HCT116 (cell line): ENCODE measurements around the gene CES4A. TPM values are rescaled to one million over a fixed set of nuclear protein-coding genes. Genes with fewer than 3 reads are reported as not detected.
A peak's percentile ranks its signal among the peaks of the same experiment; 100 is the strongest.

Experiments
- ATAC-seq: fragments of 200-7000 bp; cut with Tn5 transposase; 2 replicates; pipeline ENCODE4 v1.9.1; 2020; ENCODE audit warnings: mild to moderate bottlenecking, moderate library complexity
- BruUV-seq: library from RNA; stranded (reverse); fragments of 400-500 nt; replicated peaks from 2 replicates; lab custom pipeline; 2021; lab: Mats Ljungman, UMichigan
- CTCF ChIA-PET: fragments of 300-600 bp; sonication (Branson Sonifier 250); formaldehyde crosslinking; loops from one replicate; lab custom pipeline; 2021; ENCODE audit warnings: antibody characterized with exemption; lab: Charles Lee
- POLR2A ChIA-PET: fragments of 300-600, 350-600 bp; sonication (Branson Sonifier 250); formaldehyde crosslinking; loops from one replicate; lab custom pipeline; 2021; ENCODE audit warnings: antibody characterized with exemption; lab: Charles Lee
- RAD21 ChIA-PET, 2 experiments: fragments of 300-600 bp; sonication (Branson Sonifier 250); formaldehyde crosslinking; loops; one replicate each; lab custom pipeline; 2023; ENCODE audit warnings: low total read pairs in 2 of 2; ENCODE audit not compliant: uncharacterized antibody in 2 of 2, unreplicated experiment in 2 of 2, low non-redundant PET in 1 of 2; lab: Charles Lee
- DNase-seq: peaks from one replicate; pipeline ENCODE4 v3.0.0-alpha.2; 2010; ENCODE audit warnings: low read depth, low spot score
- H2AFZ ChIP-seq: fragments of 200-600 bp; shearing (Covaris generic), sonication (generic); 2 replicates; pipeline ENCODE4 v1.6.1; 2017; ENCODE audit warnings: low read depth, mixed run types, mixed read lengths, antibody characterized with exemption, low read length; ENCODE audit not compliant: poor library complexity, severe bottlenecking
- H3K27ac ChIP-seq: 2 replicates; pipeline ENCODE4 v1.5.1; 2012; ENCODE audit warnings: low read depth, low read length
- H3K27me3 ChIP-seq: fragments of 200-600 bp; sonication (generic); 2 replicates; pipeline ENCODE4 v1.6.1; 2016; ENCODE audit warnings: mixed run types, low read length, mixed read lengths; ENCODE audit not compliant: insufficient read depth
- H3K36me3 ChIP-seq, 2 experiments: fragments of 200-500 bp in 1 of 2; fragments of 200-600 bp in 1 of 2; sonication (Bioruptor generic) in 1 of 2; sonication (generic) in 1 of 2; 2 replicates each; pipeline versions ENCODE4 v1.5.1 to v1.6.1; 2014 to 2016; ENCODE audit warnings: low read length in 2 of 2, inconsistent platforms in 1 of 2, mixed read lengths in 1 of 2, mixed run types in 1 of 2; ENCODE audit not compliant: insufficient read depth in 2 of 2, control insufficient read depth in 1 of 2
- H3K4me1 ChIP-seq, 2 experiments: fragments of 200-600 bp in 1 of 2; sonication (generic) in 1 of 2; 2 replicates each; pipeline versions ENCODE4 v1.5.1 to v1.6.1; 2012 to 2017; ENCODE audit warnings: low read length in 2 of 2, inconsistent platforms in 1 of 2, mild to moderate bottlenecking in 1 of 2, mixed read lengths in 1 of 2, mixed run types in 1 of 2, moderate library complexity in 1 of 2; ENCODE audit not compliant: insufficient read depth in 2 of 2, control insufficient read depth in 1 of 2
- H3K4me2 ChIP-seq: fragments of 200-600 bp; sonication (generic); 2 replicates; pipeline ENCODE4 v1.6.1; 2017; ENCODE audit warnings: mixed run types, low read length, mixed read lengths
- H3K4me3 ChIP-seq, 2 experiments: fragments of 200-600 bp in 1 of 2; sonication (generic) in 1 of 2; replicated peaks in 1 of 2; 2 replicates each; pipeline ENCODE4 v1.5.1; 2011 to 2016; ENCODE audit warnings: low read length in 2 of 2, control low read depth in 1 of 2, low read depth in 1 of 2, mild to moderate bottlenecking in 1 of 2, mixed read lengths in 1 of 2, mixed run types in 1 of 2
- H3K79me2 ChIP-seq: fragments of 200-600 bp; sonication (generic); 2 replicates; pipeline ENCODE4 v1.6.1; 2017; ENCODE audit warnings: mild to moderate bottlenecking, mixed run types, low read length, moderate library complexity, mixed read lengths; ENCODE audit not compliant: insufficient read depth
- H3K9ac ChIP-seq: fragments of 200-600 bp; sonication (generic); 2 replicates; pipeline ENCODE4 v1.6.1; 2016; ENCODE audit warnings: low read length, mixed read lengths
- H3K9me2 ChIP-seq: fragments of 200-600 bp; sonication (generic), shearing (Covaris generic); 2 replicates; pipeline ENCODE4 v1.6.1; 2017; ENCODE audit warnings: mixed run types, mild to moderate bottlenecking, moderate library complexity; ENCODE audit not compliant: insufficient read depth
- H3K9me3 ChIP-seq, 2 experiments: fragments of 200-500 bp in 1 of 2; fragments of 200-600 bp in 1 of 2; sonication (Bioruptor generic) in 1 of 2; sonication (generic) in 1 of 2; 2 replicates each; pipeline ENCODE4 v1.6.1; 2014 to 2017; ENCODE audit warnings: low read length in 2 of 2, mixed read lengths in 2 of 2, inconsistent platforms in 1 of 2, low read depth in 1 of 2, mild to moderate bottlenecking in 1 of 2, mixed run types in 1 of 2, moderate library complexity in 1 of 2; ENCODE audit not compliant: control insufficient read depth in 1 of 2, insufficient read depth in 1 of 2
- H4K20me1 ChIP-seq: fragments of 200-600 bp; sonication (generic), shearing (Covaris generic); 2 replicates; pipeline ENCODE4 v1.6.1; 2017; ENCODE audit warnings: mixed run types, mild to moderate bottlenecking, moderate library complexity; ENCODE audit not compliant: insufficient read depth
- EZH2 ChIP-seq: fragments of 200-600 bp; sonication (generic); IDR thresholded peaks from 2 replicates; pipeline ENCODE4 v1.6.1; 2017; ENCODE audit warnings: antibody characterized with exemption, mixed run types
- RAD21 ChIP-seq: IDR thresholded peaks from 2 replicates; pipeline ENCODE4 v1.6.1; 2012; ENCODE audit warnings: low read depth, mild to moderate bottlenecking
- SP1 ChIP-seq: IDR thresholded peaks from 2 replicates; pipeline ENCODE4 v1.6.1; 2012; ENCODE audit warnings: low read depth
- SRF ChIP-seq: IDR thresholded peaks from 2 replicates; pipeline ENCODE4 v1.6.1; 2012; ENCODE audit warnings: low read depth
- ZFX ChIP-seq: fragments of 450-650 bp; IDR thresholded peaks from 2 replicates; pipeline ENCODE4 v1.6.1; 2017
- intact Hi-C: fragments of 100-400 bp; cut with micrococcal nuclease; formaldehyde crosslinking; loops from 2 replicates; pipeline ENCODE4 v1.10.0; 2022
- total RNA-seq: library from RNA; stranded (reverse); gene quantifications from one replicate; pipeline ENCODE4 v1.2.1, GENCODE V29; 2021; ENCODE audit not compliant: unreplicated experiment
- TF ChIP-seq, protein P1 (sequence below), 3 experiments: fragments of 200-600 bp in 1 of 3; sonication (generic) in 1 of 3; IDR thresholded peaks in 2 of 3; conservative IDR thresholded peaks in 1 of 3; 2 replicates each; pipeline ENCODE4 v1.5.1; 2012 to 2017; ENCODE audit warnings: low read depth in 2 of 3, low read length in 2 of 3, antibody characterized with exemption in 1 of 3, borderline replicate concordance in 1 of 3, control low read depth in 1 of 3, mild to moderate bottlenecking in 1 of 3, mixed read lengths in 1 of 3, mixed run types in 1 of 3, moderate library complexity in 1 of 3; ENCODE audit not compliant: insufficient read depth in 1 of 3
- TF ChIP-seq, protein P2 (sequence below): IDR thresholded peaks from 2 replicates; pipeline ENCODE4 v1.6.1; 2012; ENCODE audit warnings: low read depth

Gene CES4A
- total RNA-seq, 1 experiment from 2014 or later: not detected

DNA sequence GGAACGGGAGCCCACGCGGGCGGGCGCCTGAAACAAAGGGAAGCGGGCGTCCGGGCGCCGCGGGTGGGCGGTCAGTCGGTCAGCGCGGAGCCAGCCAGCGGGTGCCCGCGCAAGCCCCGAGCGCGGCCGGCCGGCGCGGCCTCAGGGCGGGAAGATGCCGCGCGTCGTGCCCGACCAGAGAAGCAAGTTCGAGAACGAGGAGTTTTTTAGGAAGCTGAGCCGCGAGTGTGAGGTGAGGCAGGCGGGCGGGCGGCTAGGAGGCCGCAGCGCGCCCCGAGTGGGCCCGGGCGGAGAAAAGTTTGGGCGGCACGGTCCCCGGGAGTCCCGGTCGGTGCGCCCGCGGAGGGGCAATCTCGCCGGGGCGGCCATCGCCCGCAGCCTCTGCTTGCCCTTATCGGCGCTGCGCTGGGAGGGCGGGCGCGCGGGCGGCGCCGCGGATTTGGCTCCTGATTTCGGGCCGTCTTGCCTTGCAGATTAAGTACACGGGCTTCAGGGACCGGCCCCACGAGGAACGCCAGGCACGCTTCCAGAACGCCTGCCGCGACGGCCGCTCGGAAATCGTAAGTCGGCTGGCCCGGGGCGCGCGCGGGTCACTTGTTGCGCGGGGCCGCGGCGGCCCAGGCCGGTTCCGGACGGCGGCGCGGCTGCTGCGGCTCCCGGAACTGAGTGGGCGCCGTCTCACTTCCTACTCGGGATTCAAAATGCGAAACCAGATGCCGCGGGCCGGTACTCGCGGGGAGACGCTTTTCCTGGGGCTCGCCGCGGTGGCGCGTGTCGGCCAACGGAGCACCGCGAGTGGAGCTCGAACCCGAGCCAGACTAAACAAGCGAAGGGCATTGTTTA, 41.1 kb downstream of the CES4A start:
- Histone ChIP-seq H3K4me2 (peak overlapping the region; percentile 97), H3K36me3 (peaks cover 4 to 16% of the 10 kb centered on the region in 2 experiments; a peak in 3 of 4 replicates), H3K4me3 (peak overlapping the region; percentile 78 to 94), H3K79me2 (peaks cover 59% of the 10 kb centered on the region), H3K9me3 (no peaks in the 10 kb centered on the region), H3K9me2 (no peaks in the 10 kb centered on the region), H3K27ac (peak overlapping the region; percentile 97), H3K9ac (peak overlapping the region; percentile 97), H3K4me1 (peaks cover 12 to 24% of the 10 kb centered on the region in 2 experiments; a peak in 3 of 4 replicates), H4K20me1 (no peaks in the 10 kb centered on the region; the same call in 1 of the 2 replicates), H3K27me3 (no peaks in the 10 kb centered on the region), H2AFZ (no peak overlapping the region)
- no peak for DNase-seq
- ChIA-PET POLR2A (interaction anchor here (1.2 kb wide), 1 partner anchor 10 kb away, joined by 3 read pairs; no protein-coding TSS in a partner anchor), CTCF (interaction anchor here (3.2 kb wide), 1 partner anchor 12 kb away, joined by 19 read pairs; no protein-coding TSS in a partner anchor), RAD21 (no interaction called here)
- BruUV-seq: no TSS peak
- intact Hi-C loops: loop anchor here (5.0 kb wide), 1 partner anchor 63 kb away; no protein-coding TSS in a partner anchor
- peak; percentile 54 for ATAC-seq
- TF ChIP-seq ZFX: peak; percentile 90
- TF ChIP-seq, protein P1, sequence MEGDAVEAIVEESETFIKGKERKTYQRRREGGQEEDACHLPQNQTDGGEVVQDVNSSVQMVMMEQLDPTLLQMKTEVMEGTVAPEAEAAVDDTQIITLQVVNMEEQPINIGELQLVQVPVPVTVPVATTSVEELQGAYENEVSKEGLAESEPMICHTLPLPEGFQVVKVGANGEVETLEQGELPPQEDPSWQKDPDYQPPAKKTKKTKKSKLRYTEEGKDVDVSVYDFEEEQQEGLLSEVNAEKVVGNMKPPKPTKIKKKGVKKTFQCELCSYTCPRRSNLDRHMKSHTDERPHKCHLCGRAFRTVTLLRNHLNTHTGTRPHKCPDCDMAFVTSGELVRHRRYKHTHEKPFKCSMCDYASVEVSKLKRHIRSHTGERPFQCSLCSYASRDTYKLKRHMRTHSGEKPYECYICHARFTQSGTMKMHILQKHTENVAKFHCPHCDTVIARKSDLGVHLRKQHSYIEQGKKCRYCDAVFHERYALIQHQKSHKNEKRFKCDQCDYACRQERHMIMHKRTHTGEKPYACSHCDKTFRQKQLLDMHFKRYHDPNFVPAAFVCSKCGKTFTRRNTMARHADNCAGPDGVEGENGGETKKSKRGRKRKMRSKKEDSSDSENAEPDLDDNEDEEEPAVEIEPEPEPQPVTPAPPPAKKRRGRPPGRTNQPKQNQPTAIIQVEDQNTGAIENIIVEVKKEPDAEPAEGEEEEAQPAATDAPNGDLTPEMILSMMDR (IDR thresholded peaks at IDR 0.05 in 2 of 3, conservative IDR thresholded peaks at IDR 0.05 in 1 of 3; ENCODE audit: borderline replicate concordance in 1 of 3, insufficient read depth in 1 of 3, low read depth in 2 of 3, low read length in 2 of 3): no peak
- no peak for TF ChIP-seq SRF
- TF ChIP-seq EZH2: no peak
- no peak for TF ChIP-seq SP1
- TF ChIP-seq, protein P2, sequence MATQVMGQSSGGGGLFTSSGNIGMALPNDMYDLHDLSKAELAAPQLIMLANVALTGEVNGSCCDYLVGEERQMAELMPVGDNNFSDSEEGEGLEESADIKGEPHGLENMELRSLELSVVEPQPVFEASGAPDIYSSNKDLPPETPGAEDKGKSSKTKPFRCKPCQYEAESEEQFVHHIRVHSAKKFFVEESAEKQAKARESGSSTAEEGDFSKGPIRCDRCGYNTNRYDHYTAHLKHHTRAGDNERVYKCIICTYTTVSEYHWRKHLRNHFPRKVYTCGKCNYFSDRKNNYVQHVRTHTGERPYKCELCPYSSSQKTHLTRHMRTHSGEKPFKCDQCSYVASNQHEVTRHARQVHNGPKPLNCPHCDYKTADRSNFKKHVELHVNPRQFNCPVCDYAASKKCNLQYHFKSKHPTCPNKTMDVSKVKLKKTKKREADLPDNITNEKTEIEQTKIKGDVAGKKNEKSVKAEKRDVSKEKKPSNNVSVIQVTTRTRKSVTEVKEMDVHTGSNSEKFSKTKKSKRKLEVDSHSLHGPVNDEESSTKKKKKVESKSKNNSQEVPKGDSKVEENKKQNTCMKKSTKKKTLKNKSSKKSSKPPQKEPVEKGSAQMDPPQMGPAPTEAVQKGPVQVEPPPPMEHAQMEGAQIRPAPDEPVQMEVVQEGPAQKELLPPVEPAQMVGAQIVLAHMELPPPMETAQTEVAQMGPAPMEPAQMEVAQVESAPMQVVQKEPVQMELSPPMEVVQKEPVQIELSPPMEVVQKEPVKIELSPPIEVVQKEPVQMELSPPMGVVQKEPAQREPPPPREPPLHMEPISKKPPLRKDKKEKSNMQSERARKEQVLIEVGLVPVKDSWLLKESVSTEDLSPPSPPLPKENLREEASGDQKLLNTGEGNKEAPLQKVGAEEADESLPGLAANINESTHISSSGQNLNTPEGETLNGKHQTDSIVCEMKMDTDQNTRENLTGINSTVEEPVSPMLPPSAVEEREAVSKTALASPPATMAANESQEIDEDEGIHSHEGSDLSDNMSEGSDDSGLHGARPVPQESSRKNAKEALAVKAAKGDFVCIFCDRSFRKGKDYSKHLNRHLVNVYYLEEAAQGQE: no peak
- TF ChIP-seq RAD21: no peak
